ENCODE data around the gene FMO5.

The FMO5 gene

DNA sequence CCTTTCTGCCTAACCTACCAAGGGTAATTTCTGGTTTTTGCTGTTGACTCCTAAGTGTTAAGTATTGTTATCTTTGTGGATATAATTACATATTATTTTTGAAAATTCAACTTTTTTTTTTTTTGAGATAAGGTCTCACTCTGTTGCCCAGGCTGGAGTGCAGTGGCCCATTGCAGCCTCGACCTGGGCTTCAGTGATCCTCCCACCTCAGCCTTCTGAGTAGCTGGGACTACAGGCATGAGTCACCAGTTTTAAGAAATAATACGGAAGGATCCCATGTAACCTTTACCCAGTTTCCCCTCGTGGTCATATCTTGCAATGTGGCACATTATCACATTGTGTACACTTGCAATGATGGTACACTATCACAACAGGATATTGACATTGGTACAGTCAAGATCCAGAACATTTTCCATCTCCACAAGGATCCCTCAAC, 20.5 kb upstream of the FMO5 start:
- DNase-seq (no peak), ATAC-seq (ENCODE audit: insufficient read depth, low read depth) (no peak)
- Histone ChIP-seq H3K27me3 (ENCODE audit: insufficient read depth, low read length, poor library complexity) (no peaks in the 10 kb centered on the region), H3K36me3 (ENCODE audit: insufficient read depth, low read length) (peaks cover 17% of the 10 kb centered on the region), H3K9ac (ENCODE audit: low read depth, low read length) (no peak overlapping the region), H3K9me3 (ENCODE audit: insufficient read depth, low read length, severe bottlenecking) (no peaks in the 10 kb centered on the region), H3K4me1 (ENCODE audit: insufficient read depth, low read length) (peaks cover 57% of the 10 kb centered on the region), H3K4me3 (ENCODE audit: low read depth in 1 of 2, low read length in 2 of 2) (peak overlapping the region in 1 of 2 experiments; percentile 85; a peak in 1 of 4 replicates), H3K27ac (ENCODE audit: low read length) (no peak overlapping the region), H4K20me1 (ENCODE audit: insufficient read depth, low read length) (peaks cover 55% of the 10 kb centered on the region), H3K4me2 (ENCODE audit: insufficient read depth, low read length) (peak overlapping the region; percentile 87), H3K79me2 (ENCODE audit: insufficient read depth, low read length) (peaks cover 81% of the 10 kb centered on the region), H2AFZ (ENCODE audit: low read depth, low read length) (no peak overlapping the region)
- TF ChIP-seq, protein P1, sequence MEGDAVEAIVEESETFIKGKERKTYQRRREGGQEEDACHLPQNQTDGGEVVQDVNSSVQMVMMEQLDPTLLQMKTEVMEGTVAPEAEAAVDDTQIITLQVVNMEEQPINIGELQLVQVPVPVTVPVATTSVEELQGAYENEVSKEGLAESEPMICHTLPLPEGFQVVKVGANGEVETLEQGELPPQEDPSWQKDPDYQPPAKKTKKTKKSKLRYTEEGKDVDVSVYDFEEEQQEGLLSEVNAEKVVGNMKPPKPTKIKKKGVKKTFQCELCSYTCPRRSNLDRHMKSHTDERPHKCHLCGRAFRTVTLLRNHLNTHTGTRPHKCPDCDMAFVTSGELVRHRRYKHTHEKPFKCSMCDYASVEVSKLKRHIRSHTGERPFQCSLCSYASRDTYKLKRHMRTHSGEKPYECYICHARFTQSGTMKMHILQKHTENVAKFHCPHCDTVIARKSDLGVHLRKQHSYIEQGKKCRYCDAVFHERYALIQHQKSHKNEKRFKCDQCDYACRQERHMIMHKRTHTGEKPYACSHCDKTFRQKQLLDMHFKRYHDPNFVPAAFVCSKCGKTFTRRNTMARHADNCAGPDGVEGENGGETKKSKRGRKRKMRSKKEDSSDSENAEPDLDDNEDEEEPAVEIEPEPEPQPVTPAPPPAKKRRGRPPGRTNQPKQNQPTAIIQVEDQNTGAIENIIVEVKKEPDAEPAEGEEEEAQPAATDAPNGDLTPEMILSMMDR (IDR thresholded peaks at IDR 0.05; ENCODE audit: borderline replicate concordance, extremely low read depth, low read length, poor library complexity, severe bottlenecking): no peak
- no peak for TF ChIP-seq EZH2 (IDR thresholded peaks at IDR 0.05; ENCODE audit: borderline replicate concordance, low read depth, low read length, severe bottlenecking)

DNA sequence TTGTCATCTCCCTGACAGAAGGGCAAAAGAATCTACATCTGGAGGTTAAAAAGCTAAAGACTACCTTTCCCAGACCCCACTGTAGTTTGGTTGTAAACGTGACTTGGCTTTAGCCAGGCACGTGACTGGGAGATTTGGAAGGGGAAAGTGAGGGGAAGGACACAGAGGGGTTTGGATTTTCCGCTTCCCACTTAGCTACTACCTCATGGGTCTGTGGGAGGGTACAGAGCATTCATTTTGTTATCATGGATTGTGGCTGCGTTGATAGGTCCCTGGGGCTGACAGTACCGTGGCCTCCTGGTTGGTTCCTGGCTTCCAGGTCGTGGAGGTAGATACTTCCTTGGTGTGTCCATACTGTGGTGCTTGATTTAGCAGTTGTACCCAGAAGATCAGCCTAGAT, 20.0 kb upstream of the FMO5 start:
- Histone ChIP-seq H2AFZ (ENCODE audit: low read depth, low read length) (no peak overlapping the region), H3K36me3 (ENCODE audit: insufficient read depth, low read length) (peaks cover 17% of the 10 kb centered on the region), H3K4me2 (ENCODE audit: insufficient read depth, low read length) (peak overlapping the region; percentile 87), H4K20me1 (ENCODE audit: insufficient read depth, low read length) (peaks cover 50% of the 10 kb centered on the region), H3K27ac (ENCODE audit: low read length) (0 out of 2 replicates have a peak overlapping the region, but pooled peaks have one; percentile 41), H3K9me3 (ENCODE audit: insufficient read depth, low read length, severe bottlenecking) (no peaks in the 10 kb centered on the region), H3K79me2 (ENCODE audit: insufficient read depth, low read length) (peaks cover 76% of the 10 kb centered on the region), H3K4me1 (ENCODE audit: insufficient read depth, low read length) (peaks cover 53% of the 10 kb centered on the region), H3K9ac (ENCODE audit: low read depth, low read length) (peak overlapping the region; percentile 30; the same call in 1 of the 2 replicates), H3K27me3 (ENCODE audit: insufficient read depth, low read length, poor library complexity) (no peaks in the 10 kb centered on the region), H3K4me3 (ENCODE audit: low read depth in 1 of 2, low read length in 2 of 2) (peak overlapping the region in 1 of 2 experiments; percentile 85; a peak in 2 of 4 replicates)
- DNase-seq: no peak
- no peak for ATAC-seq (ENCODE audit: insufficient read depth, low read depth)
- no peak for TF ChIP-seq EZH2 (IDR thresholded peaks at IDR 0.05; ENCODE audit: borderline replicate concordance, low read depth, low read length, severe bottlenecking)
- TF ChIP-seq, protein P1 (IDR thresholded peaks at IDR 0.05; ENCODE audit: borderline replicate concordance, extremely low read depth, low read length, poor library complexity, severe bottlenecking): no peak

DNA sequence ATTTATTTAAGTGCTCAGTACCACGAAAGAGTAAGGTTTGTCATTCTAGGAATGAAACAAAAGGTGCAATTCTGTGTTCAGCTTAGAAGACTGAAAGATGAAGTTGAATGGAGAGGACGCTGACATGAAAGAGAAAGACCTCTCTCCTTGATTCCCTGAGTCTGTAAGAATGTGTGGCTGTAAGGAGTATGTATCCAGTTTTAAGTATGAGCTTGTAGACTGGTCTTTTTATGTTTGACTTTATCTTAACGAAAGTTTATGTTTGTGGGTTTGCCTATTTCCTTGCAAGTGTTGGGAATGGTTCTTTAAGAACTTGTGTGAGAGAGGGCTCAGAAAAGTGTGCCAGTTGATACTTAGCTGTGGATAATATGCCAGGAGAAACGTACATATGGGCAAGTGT, 18.7 kb upstream of the FMO5 start:
- peak overlapping the region; percentile 80 for H3K27ac ChIP-seq (ENCODE audit: low read length)

More for the DNA sequence above, 18.7 kb upstream of the FMO5 start:
- Histone ChIP-seq H2AFZ (ENCODE audit: low read depth, low read length) (peak overlapping the region; percentile 88; the same call in 1 of the 2 replicates), H3K4me1 (ENCODE audit: insufficient read depth, low read length) (peaks cover 53% of the 10 kb centered on the region), H3K4me3 (ENCODE audit: low read depth in 1 of 2, low read length in 2 of 2) (peak overlapping the region; percentile 80 to 85), H3K4me2 (ENCODE audit: insufficient read depth, low read length) (peak overlapping the region; percentile 87), H4K20me1 (ENCODE audit: insufficient read depth, low read length) (peaks cover 44% of the 10 kb centered on the region), H3K79me2 (ENCODE audit: insufficient read depth, low read length) (peaks cover 63% of the 10 kb centered on the region), H3K36me3 (ENCODE audit: insufficient read depth, low read length) (peaks cover 17% of the 10 kb centered on the region), H3K9ac (ENCODE audit: low read depth, low read length) (peak overlapping the region; percentile 99), H3K9me3 (ENCODE audit: insufficient read depth, low read length, severe bottlenecking) (no peaks in the 10 kb centered on the region), H3K27me3 (ENCODE audit: insufficient read depth, low read length, poor library complexity) (no peaks in the 10 kb centered on the region)
- TF ChIP-seq EZH2 (IDR thresholded peaks at IDR 0.05; ENCODE audit: borderline replicate concordance, low read depth, low read length, severe bottlenecking): no peak
- TF ChIP-seq, protein P1 (IDR thresholded peaks at IDR 0.05; ENCODE audit: borderline replicate concordance, extremely low read depth, low read length, poor library complexity, severe bottlenecking): no peak
- DNase-seq (no peak), ATAC-seq (ENCODE audit: insufficient read depth, low read depth) (no peak)

All from DND-41 (cell line).